Left lung (tissue), 10 donors: Measurements from ENCODE around the gene EPG5. TPM values are rescaled to one million over a fixed set of nuclear protein-coding genes. Genes with fewer than 3 reads are reported as not detected.

ENCODE experiments used
- ATAC-seq: fragments of 200-7000 bp; cut with Tn5 transposase; one replicate; pipeline ENCODE4 v1.9.1; 2020; ENCODE audit warnings: moderate library complexity
- DNase-seq, 4 donors: peaks; one replicate each; pipeline ENCODE4 v3.0.0-alpha.2; 2013 to 2020
- H3K27ac ChIP-seq, 2 donors: fragments of 200-600 bp; sonication (generic) in 1 of 2; one replicate each; pipeline versions ENCODE4 v1.5.0 to v1.8.0; 2020 to 2021
- H3K27me3 ChIP-seq, 2 donors: fragments of 200-600 bp; sonication (generic) in 1 of 2; one replicate each; pipeline versions ENCODE4 v1.5.0 to v1.8.0; 2020 to 2021
- H3K36me3 ChIP-seq, 2 donors: fragments of 200-600 bp; sonication (generic) in 1 of 2; one replicate each; pipeline versions ENCODE4 v1.5.0 to v1.8.0; 2020 to 2021
- H3K4me1 ChIP-seq, 2 donors: fragments of 200-600 bp; one replicate each; pipeline ENCODE4 v1.8.0; 2021
- H3K4me3 ChIP-seq, 2 donors: fragments of 200-600 bp; sonication (generic) in 1 of 2; one replicate each; pipeline versions ENCODE4 v1.5.0 to v1.8.0; 2020 to 2021; ENCODE audit warnings: mild to moderate bottlenecking in 1 of 2
- H3K9me3 ChIP-seq, 2 donors: fragments of 200-600 bp; sonication (generic) in 1 of 2; one replicate each; pipeline versions ENCODE4 v1.5.0 to v1.8.0; 2020 to 2021
- intact Hi-C, 2 donors: fragments of 100-400 bp; cut with DNase I; formaldehyde crosslinking; loops; one replicate each; pipeline versions ENCODE4 v1.11.2 to v1.14.2; 2022
- polyA plus RNA-seq, 6 donors: library from polyadenylated mRNA; unstranded; fragments of 120-200 nt; gene quantifications; one replicate each; pipeline ENCODE4 v1.2.1, GENCODE V29; 2013; ENCODE audit not compliant: insufficient read length in 6 of 6
- total RNA-seq, 2 donors: library from RNA; stranded (reverse); fragmentation: NEBNext Ultra II Directional; extraction: Animal tissue kit (Norgen Biotek cat#: 25700); gene quantifications; one replicate each; pipeline ENCODE4 v1.2.1, GENCODE V29; 2021
- TF ChIP-seq, protein P1 (sequence below), 2 donors: fragments of 200-600 bp; sonication (generic) in 1 of 2; IDR thresholded peaks; one replicate each; pipeline versions ENCODE4 v1.5.0 to v1.8.0; 2021; ENCODE audit warnings: antibody characterized with exemption in 2 of 2
- donor health status: DM: no; HTN: yes; CAD: no.
- donor health status: DM: no; HTN: no; CAD: no.

Gene EPG5
- total and polyA plus RNA-seq, 8 donors: 27.3 to 38.0 (median 31.4) TPM

DNA sequence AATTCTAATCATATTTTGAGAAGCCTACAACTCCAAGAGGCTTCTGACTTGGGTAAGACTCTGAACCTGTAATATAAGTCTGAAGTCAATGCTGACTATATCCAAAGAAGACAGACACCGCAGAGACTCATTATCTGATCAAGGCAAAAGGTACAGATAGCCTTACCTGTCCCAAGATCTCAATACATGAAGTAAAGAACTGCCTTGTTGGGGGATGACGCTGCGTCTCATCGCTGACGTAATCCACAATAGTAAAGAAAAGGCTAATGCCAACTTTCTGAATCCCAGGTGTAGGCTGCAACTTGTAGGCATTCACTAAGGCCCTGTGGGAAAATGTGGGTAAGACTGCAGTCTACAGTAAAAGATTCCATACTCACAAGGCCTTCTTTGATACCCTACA lies 79.5 kb downstream of the EPG5 start:
- TF ChIP-seq, protein P1, sequence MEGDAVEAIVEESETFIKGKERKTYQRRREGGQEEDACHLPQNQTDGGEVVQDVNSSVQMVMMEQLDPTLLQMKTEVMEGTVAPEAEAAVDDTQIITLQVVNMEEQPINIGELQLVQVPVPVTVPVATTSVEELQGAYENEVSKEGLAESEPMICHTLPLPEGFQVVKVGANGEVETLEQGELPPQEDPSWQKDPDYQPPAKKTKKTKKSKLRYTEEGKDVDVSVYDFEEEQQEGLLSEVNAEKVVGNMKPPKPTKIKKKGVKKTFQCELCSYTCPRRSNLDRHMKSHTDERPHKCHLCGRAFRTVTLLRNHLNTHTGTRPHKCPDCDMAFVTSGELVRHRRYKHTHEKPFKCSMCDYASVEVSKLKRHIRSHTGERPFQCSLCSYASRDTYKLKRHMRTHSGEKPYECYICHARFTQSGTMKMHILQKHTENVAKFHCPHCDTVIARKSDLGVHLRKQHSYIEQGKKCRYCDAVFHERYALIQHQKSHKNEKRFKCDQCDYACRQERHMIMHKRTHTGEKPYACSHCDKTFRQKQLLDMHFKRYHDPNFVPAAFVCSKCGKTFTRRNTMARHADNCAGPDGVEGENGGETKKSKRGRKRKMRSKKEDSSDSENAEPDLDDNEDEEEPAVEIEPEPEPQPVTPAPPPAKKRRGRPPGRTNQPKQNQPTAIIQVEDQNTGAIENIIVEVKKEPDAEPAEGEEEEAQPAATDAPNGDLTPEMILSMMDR (IDR thresholded peaks at IDR 0.05): no peak

DNA sequence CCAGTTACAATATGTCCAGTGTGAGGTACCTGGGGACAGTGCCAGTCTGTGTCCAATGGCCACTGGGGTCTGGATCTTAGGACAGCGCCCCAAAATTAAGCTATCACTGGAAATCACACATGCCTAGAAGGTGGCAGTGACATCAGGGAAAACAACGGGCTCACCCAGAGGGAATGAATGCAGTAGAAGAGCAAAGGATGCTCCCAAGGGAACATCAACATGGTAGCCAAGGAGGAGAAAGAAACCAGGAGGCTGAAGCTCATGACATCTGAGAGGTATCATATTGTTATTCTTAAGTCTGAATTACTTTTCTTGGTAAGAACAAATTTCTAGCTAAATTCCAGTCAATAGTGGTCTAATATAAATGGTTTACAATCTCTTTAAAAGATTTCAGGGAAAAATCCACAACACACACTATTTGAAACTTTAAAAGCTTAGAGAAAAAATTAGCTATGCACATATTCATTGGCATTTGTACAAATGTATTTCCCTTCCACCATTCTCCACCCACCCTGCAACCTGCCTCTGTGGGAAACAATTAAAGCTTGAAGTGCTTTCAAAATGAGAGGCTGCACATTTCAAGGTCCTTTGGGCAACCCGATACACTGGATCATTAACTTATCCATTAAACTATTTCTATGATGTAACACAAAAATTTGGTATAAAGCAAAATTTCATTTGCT lies 86.1 kb downstream of the EPG5 start:
- no peak overlapping the region for H3K4me3 ChIP-seq
- no peak for DNase-seq
- no peak for ATAC-seq
- TF ChIP-seq, protein P1 (IDR thresholded peaks at IDR 0.05): no peak
- intact Hi-C loops: loop anchor here in 1 of 2 donors (10.0 kb wide), 1 partner anchor 196 kb away; no protein-coding TSS in a partner anchor
- H3K36me3 ChIP-seq: peaks cover 0 to 84% of the 10 kb centered on the region in 2 donors
- peaks cover 0 to 6% of the 10 kb centered on the region in 2 donors for H3K4me1 ChIP-seq
- H3K9me3 ChIP-seq: no peaks in the 10 kb centered on the region
- no peak overlapping the region for H3K27ac ChIP-seq
- no peaks in the 10 kb centered on the region for H3K27me3 ChIP-seq

More for the DNA sequence above, 79.5 kb downstream of the EPG5 start:
- Histone ChIP-seq H3K4me1 (peaks cover 0 to 14% of the 10 kb centered on the region in 2 donors), H3K27me3 (no peaks in the 10 kb centered on the region), H3K4me3 (no peak overlapping the region), H3K36me3 (peaks cover 0 to 86% of the 10 kb centered on the region in 2 donors), H3K9me3 (no peaks in the 10 kb centered on the region), H3K27ac (no peak overlapping the region)
- ATAC-seq (no peak), DNase-seq (no peak)
- intact Hi-C loops: loop anchor here in 1 of 2 donors (10.0 kb wide), 1 partner anchor 203 kb away; no protein-coding TSS in a partner anchor

DNA sequence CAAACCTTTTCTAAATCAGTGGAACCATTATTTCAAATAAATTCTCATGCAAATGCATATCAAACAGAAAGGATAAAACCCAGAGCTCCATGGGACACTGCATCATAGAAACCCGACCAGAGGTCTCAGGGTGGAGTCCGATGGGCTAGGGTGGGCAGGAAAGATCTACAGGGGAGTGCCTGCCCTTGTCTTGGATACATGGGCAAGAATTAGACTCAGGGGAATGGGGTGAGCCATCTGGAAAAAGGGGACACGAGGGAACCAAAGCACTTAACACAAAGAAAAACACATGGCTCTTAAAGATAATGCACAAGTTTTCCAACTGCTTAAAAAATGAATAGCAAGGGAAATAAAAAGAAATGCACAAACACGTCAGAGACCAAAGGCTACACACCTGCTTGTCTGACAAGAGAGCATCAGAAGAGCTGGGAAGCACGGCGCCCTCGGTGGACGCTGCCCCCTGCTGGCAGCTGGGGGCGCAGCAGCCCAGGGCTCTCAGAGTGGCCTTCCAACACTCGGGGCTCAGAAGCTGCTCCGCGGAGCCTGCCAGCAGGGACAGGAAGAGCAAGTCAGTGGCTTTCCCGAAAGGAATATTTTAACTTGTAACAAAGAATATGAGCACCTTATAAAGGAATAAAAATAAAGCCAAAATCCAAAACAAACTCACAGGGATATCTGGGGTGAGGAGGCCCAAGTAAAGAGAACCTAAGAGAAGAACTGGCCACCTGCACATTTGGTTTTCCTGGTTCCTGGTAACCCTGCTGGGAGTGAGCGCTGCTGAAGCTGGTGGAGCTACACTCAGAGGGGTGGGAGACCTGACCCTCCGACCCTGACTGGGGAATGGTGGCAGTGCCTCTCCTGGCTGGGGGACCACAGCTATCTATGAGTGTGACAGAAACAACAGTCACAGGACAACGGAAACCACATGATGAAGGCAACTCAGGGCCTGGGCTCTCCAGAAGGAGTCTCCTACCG lies 87.2 kb downstream of the EPG5 start:
- H3K9me3 ChIP-seq: no peaks in the 10 kb centered on the region
- peak; percentile 99 for ATAC-seq
- no peak overlapping the region for H3K4me3 ChIP-seq
- H3K36me3 ChIP-seq: peaks cover 0 to 90% of the 10 kb centered on the region in 2 donors
- peaks cover 0 to 6% of the 10 kb centered on the region in 2 donors for H3K4me1 ChIP-seq
- TF ChIP-seq, protein P1 (IDR thresholded peaks at IDR 0.05): peak; percentile 100
- intact Hi-C loops: loop anchor here in 1 of 2 donors (10.0 kb wide), 1 partner anchor 195 kb away; no protein-coding TSS in a partner anchor
- no peaks in the 10 kb centered on the region for H3K27me3 ChIP-seq
- no peak overlapping the region for H3K27ac ChIP-seq
- peak; percentile 52 to 94 (median 70) for DNase-seq

DNA sequence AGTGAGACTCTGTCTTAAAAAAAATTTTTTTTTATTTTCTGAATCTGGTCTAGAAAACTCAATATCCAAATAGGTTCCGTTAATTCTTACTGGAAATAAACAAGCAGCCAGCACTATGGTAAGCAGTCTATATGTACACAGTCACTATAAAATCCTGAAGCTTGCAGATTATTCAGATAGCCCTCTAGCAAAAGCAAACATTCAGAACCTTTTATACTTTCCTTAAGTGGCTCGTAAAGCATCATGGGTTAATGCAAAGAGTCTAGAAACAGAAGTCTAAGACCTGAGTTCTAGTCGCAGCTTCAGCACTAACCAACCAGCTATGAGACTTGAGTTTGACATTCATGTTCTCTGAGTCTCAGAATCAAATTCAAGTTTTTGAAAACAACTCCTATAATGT lies 89.7 kb downstream of the EPG5 start:
- Histone ChIP-seq H3K27ac (no peak overlapping the region), H3K27me3 (no peaks in the 10 kb centered on the region), H3K4me3 (no peak overlapping the region), H3K4me1 (peaks cover 0 to 6% of the 10 kb centered on the region in 2 donors), H3K36me3 (peaks cover 0 to 88% of the 10 kb centered on the region in 2 donors), H3K9me3 (no peaks in the 10 kb centered on the region)
- TF ChIP-seq, protein P1 (IDR thresholded peaks at IDR 0.05): no peak
- DNase-seq: no peak
- ATAC-seq: no peak
- intact Hi-C loops: no loop called here
